GM20000 (cell line): ENCODE results near the gene CBLC.

Experiments used
- DNase-seq: peaks from one replicate; pipeline ENCODE4 v3.0.0; 2012; ENCODE audit warnings: low spot score
- CTCF ChIP-seq: IDR thresholded peaks from 2 replicates; pipeline ENCODE4 v1.5.1; 2012; ENCODE audit warnings: mild to moderate bottlenecking, control low read depth; ENCODE audit errors: extremely low read depth, missing control alignments

Gene CBLC

GRCh38 chr19:44782729-44783128, 5.0 kb downstream of the CBLC start:
- no peak for TF ChIP-seq CTCF
- DNase-seq = no peak

- DNase-seq = no peak
- TF ChIP-seq CTCF = no peak
These were observed 5.9 kb downstream of the CBLC start for GRCh38 chr19:44783545-44783944.

GRCh38 chr19:44785271-44785670, 7.6 kb downstream of the CBLC start:
- no peak for TF ChIP-seq CTCF
- no peak for DNase-seq

- TF ChIP-seq CTCF = no peak
- no peak for DNase-seq
These were observed 8.3 kb downstream of the CBLC start for GRCh38 chr19:44785993-44786392.

- DNase-seq = no peak
These were observed 11.3 kb downstream of the CBLC start for GRCh38 chr19:44788971-44789370.

GRCh38 chr19:44789943-44790483, 12.3 kb downstream of the CBLC start:
- DNase-seq = no peak
- TF ChIP-seq CTCF = no peak

More at GRCh38 chr19:44788971-44789370, 11.3 kb downstream of the CBLC start:
- no peak for TF ChIP-seq CTCF

GRCh38 chr19:44792281-44792680, 14.6 kb downstream of the CBLC start:
- TF ChIP-seq CTCF = no peak
- no peak for DNase-seq
